NCI-H2107 treated with DMSO at 0.1 percent for 48 hours (cell line): Measurements from ENCODE around the gene CDR2L.

Experiments used
- DNase-seq: peaks from one replicate; lab custom pipeline; 2025; ENCODE audit not compliant: unreplicated experiment; lab: John Stamatoyannopoulos, UW

The CDR2L gene

DNA sequence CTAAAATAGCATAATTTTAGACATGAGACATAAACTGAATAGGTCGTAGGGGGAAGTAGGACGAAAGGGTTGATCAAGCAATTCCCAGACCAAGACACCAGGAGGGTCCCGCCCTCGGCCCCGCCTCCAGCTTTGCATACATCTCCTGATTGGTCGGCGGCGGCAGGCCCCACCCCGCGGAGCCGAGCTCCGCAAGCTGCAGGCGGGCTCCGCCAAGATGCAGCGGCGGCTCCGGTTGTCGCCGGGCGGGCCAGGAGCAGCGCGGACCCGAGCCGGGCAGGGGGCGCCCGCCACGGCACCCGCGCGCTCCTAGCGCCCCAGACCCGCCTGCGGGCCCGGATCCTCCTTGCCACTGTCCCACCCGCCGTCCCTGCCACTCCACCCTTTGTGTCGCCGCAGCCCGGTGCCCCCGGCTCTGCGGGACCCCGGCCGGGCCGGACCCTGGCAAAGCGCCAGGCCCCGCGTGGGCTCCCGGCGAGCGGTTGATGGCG lies at the start of gene CDR2L:
TSS of gene CDR2L (plus strand) at position 215 of the 491 bp plus-strand sequence. CDS start 412 bp downstream, outside the sequence.
- peak; percentile 58 for DNase-seq

DNA sequence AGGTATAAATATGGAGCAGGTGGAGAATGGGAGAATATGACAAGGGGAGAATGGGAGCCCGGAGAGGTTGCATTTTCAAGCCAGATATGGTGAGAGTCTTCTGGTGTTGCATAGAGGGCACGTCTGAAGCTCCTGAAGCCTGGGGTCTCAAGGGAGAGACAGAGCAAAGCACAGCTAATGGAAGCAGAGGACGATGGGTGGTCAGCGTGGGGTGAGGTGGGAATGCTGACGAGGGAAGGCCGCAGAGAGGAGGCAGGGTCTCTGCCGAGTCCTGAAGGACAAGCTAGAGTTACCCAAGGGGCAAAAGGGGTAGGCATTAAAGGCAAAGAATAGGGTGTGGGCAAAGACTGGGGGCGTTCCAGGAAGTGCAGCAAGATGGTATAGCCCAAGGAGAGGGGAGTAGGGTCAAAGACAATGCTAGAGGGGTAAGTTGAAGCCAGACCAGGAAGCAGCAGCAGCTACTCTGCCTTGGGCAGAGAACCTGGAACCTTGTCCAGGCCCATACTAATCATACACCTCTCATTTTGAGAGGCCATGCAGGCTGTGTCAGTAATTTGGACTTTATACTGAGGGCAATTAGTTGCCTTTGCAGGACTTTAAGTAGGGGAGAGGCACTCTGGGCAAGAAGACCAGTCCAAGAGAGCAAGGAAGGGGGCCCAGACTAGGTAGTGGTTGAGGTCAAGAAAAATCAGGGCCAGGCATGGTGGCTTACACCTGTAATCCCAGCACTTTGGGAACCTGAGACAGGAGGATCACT lies 49.1 kb upstream of the CDR2L start:
- DNase-seq = no peak

DNA sequence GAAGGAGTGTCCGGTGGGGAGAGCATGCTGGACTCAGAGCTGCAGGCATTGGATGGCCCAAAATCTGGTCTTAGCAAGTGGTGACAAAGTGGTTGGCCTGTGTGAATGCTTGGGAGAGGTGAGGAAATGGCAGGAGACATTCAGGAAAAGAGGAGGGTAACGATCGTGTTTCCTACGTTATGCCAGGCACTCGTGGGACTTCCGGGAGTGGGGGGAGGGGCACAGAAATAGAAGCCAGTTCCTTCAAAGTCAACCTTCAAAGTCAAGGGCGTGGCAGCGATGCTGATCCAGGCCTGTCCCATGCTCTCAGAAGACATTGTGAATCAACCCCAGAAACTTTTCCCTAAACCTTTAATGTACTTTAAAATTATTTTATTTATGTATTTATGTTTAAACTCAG lies 47.9 kb upstream of the CDR2L start:
- no peak for DNase-seq

DNA sequence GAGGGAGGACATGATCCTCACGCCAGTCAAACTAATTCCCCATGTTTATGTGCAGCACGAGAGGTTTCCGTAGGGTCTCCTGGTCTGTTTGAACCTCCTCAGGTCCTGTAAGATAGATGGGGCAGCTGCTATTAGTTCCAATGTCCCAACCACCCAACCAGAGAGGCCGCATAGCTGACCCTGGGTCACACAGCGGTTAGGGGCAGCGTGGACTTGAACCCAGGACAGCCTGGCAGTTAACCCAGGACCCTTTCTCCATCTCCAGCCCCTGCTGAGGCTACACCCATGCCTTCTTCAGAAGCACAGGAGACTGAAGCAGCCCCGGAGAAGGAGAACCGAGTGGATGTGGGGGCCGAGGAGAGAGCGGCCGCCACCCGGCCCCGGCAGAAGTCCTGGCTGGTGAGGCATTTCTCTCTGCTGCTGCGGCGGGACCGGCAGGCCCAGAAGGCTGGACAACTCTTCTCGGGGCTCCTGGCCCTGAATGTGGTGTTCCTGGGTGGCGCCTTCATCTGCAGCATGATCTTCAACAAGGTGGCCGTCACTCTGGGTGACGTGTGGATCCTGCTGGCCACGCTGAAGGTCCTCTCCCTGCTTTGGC lies 46.2 kb upstream of the CDR2L start:
- DNase-seq = no peak

DNA sequence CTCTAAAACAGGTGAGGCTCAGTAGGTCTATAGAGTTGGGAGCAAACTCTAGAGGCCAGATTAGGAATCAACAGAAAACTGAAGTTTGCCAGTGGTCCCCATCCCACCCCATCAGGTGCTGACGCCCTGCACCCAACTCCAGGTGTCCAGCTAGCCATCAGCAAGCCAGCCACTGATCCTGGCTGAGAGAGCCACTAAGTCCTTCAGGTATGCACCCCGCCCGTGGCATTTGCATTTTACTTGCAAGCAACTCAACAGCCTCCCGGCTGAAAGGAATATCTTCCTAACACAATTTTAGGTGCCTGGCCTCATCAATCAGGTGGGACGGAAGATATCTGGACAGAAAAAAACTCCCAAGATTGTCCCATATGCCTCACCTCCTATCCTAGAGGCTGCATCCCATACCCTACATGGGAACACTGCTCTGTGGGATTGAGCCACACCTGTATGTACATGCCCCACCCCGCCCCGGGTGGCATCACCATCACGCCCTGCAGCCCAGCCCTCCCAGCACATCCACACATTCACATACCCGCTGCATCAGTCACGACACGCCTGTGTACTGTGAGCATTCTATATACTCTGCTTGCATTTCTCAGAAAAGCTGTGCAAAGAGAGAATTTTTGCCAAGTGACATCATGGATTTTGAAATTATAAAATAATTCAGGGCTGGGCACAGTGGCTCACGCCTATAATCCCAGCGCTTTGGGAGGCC lies 43.5 kb upstream of the CDR2L start:
- DNase-seq = no peak

DNA sequence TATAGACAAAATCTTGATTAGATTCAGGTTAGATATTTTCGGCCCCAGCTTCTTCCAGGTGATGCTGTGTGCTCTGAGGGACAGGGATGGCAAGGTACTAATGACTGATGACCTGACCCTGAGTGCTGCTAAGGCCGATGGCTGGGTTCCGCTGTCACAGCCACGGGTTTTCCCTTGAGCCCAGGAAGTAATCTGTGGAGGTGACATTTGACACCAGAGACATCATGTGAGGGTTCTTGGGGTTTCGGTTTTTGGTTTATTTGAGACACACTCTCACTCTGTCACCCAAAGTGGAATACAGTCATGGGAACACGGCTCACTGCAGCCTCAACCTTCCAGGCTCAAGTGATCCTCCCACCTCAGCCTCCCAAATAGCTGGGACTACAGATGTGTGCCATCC lies 41.9 kb upstream of the CDR2L start:
- DNase-seq = no peak

DNA sequence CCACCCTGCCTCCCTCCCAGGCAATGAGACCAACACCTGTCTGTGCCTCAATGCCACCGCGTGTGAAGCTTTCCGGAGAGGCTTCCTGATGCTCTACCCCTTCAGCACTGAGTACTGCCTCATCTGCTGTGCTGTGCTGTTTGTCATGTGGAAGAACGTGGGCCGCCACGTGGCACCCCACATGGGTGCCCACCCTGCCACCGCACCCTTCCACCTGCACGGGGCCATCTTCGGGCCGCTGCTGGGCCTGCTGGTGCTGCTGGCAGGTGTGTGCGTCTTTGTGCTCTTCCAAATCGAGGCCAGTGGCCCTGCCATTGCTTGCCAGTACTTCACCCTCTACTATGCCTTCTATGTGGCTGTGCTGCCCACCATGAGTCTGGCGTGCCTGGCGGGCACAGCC lies 40.8 kb upstream of the CDR2L start:
- DNase-seq = no peak

DNA sequence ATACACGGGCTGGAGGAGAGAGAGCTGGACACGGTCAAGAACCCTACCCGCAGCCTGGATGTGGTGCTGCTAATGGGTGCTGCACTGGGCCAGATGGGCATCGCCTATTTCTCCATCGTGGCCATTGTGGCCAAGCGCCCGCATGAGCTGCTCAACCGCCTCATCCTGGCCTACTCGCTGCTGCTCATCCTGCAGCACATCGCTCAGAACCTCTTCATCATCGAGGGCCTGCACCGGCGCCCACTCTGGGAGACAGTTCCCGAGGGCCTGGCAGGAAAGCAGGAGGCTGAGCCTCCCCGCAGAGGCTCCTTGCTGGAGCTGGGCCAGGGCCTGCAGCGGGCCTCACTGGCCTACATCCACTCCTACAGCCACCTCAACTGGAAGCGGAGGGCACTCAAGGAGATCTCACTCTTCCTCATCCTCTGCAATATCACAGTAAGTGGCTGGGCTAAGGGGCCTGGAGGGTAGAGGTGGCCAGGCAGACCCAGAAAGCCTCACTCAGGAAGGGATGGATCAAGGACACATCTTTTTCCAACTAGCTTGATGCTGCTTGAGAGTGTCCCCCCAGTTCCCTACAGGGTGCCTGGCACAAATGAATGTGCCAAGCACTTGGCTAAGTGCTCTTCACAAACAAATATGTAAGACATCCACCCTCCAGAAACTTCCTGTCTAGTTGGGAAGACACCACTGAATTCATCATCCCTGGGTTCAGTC lies 40.2 kb upstream of the CDR2L start:
- DNase-seq = no peak

DNA sequence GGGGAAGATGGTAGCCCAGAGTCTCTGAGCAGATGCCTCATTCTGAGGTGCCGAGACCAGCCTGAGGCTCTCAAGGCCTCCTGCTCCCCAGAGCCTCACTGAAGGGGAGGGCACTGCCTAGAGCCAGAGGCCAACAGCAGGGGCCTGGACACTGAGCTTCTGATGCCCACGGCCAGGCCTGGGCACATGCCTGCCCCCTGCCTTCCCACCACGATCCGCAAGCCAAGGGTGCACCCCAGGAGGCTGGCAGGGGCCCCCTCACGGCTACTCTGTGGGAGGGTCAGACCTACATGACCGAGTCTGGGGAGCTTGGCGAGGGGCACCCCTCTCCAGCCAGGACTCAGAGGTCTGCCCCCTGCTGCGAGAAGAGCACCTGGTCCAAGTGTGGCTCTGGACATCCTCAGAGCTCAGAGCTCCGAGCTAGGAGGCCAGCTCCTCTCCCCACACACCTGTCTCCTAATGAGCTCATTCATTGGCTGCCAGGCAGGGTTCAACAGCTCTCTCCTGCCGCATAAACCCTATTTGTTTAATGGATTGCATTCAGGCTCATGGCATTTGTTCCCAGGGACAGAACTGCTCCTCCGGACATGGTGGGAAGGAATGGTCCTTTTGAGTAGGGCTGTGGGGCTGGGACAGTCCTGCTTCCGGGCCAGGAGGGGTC lies 37.8 kb upstream of the CDR2L start:
- no peak for DNase-seq

DNA sequence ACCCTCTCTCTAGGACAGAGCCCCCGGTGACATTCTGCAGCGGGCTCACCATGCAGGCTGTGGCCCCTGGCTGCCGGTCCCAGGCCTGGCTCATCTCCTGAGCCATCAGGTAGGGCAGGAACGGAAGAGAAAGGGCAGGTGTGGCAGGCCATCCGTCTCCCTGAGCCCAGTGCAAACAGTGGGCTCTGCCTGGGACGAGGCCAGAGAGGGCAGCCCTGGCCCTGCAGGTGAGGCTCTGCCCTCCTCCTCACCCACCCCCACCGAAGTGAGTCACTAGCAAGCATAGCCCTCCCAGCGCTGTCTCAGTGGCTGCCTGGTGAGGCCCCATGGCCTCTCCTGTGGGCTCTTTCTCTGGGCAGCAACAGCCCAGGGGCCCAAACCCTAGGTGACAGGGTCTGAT lies 37.2 kb upstream of the CDR2L start:
- DNase-seq = no peak

DNA sequence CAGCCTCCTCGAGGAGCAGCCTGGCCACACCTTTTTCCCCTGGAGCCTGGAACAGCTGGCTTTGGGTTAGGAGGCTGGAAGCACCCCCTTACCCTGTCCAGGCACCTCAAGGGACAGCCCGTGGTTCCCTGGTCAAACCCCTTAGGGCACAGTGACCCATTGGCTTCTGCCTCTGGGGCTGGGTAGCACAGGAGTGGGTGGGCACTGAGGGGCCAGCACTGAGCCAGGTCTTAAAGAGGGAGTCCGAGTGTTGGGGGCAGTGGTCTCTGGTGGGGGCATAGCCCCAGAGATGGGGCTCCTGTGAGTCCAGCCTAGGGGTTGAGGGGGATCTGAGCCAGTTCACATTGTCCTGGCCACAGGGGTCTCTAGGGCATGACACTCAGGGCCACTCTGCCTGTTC lies 36.4 kb upstream of the CDR2L start:
- DNase-seq = no peak

DNA sequence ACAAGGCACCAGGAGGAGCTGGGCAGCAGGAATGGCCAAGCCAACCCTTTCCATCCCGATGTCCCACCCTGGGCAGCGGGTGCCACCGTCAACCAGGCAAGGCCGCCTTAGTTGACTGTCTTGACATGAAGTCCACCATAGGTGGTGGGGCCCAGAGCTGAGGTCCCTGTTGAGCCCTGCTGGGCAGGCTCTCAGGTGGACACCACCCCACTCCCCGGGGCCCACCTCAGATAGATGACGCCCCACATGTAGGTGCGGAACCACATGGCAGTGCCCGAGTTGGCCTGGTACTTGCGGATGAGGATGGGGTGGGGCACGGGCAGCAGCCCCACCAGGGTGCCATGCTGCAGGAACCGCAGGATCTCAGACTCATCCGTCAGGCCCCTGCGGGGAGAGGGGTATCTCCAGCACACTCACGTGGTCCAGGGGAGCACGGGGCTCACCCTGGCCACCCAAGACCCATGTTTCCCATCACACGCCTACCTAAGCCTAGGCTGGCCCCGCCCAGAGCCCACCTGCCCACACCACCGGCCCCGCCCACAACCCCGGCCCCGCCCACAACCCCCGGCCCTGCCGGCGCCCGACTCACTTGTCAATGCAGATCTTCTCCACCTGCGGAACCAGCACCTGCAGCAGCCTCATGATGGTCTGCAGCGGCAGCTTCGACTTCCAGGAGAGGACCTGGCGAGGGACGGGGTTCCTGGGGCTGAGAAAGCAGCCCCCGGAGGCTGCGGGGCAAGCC lies 35.6 kb upstream of the CDR2L start:
- DNase-seq = no peak

DNA sequence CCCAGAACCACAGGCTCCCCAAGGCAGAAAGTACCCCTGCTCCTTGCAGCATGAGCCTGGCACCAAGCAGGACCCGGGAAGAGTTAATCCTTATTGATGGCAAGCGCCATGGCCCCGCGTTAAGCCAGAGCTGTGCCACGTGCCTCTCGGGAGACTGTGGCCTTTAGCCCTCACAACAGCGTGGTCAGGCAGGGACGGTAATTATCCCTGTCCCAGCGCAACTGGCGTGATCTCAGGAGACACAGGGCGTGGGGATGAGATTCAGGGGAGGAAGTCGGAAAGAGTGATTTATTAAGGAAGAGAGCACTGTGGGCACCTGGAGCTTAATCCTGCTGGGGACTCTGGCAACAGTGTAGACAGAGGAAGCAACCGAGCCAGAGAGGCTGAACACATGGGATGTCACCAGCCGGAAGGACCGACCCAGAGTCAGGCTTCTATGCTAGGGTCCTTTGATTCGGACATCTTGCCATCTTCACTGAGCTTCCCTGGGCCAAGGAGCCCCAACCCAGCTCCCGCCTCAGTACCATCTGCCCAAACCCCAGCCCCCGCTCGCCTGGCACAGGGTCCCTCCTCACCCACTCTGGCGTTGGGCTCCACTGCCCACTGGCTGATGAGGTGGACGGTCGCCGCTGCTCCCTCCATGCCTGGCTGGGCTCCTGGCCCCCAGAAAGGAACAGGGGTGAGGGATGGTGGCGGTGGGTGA lies 34.9 kb upstream of the CDR2L start:
- no peak for DNase-seq

DNA sequence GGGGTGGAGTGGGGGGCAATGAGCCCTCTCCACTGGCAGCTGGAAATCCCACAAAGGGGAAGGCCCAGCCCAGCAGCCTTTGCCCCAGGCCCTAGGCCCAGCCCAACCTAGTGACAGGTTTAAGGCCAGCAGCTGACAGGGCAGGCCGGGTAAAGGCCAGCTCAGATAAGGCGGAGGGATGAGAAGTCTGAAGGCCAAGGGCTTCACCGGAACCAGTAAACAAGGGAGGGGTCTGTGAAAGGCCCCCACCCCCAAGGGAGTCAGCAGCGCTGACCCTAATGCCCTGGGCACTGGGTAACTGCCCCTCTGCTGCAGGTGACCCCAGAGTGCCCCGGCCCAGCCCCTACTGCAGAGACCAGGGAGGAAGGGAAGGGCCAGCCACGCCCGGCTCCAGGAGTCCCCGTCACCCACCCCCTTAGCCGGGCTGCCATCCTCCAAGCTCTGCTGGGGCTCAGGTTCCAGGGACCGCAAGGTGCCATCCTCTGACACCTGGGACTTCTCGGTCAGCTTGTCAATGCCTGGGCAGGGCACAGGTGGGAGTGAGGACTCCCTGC lies 34.2 kb upstream of the CDR2L start:
- DNase-seq = no peak

DNA sequence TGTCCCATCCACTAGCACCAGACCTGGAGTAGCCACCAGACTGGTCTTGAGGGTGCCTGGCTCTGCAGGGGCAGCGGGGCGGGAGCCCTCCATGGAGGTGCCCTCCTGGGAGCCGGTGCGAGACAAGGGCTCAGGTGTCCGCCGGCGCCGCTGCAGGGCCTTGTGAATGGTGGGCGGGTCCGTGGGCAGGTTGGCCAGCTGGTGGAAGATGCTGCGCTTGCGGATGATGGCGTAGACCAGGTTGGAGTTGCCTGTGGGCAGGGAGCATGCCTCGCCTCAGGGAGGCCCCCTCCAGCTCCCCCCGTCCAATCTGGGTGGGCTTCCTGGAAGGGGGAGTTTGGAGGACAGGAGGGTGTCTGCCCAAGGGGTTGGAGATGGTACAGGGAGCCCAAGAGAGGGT lies 33.3 kb upstream of the CDR2L start:
- DNase-seq = no peak

DNA sequence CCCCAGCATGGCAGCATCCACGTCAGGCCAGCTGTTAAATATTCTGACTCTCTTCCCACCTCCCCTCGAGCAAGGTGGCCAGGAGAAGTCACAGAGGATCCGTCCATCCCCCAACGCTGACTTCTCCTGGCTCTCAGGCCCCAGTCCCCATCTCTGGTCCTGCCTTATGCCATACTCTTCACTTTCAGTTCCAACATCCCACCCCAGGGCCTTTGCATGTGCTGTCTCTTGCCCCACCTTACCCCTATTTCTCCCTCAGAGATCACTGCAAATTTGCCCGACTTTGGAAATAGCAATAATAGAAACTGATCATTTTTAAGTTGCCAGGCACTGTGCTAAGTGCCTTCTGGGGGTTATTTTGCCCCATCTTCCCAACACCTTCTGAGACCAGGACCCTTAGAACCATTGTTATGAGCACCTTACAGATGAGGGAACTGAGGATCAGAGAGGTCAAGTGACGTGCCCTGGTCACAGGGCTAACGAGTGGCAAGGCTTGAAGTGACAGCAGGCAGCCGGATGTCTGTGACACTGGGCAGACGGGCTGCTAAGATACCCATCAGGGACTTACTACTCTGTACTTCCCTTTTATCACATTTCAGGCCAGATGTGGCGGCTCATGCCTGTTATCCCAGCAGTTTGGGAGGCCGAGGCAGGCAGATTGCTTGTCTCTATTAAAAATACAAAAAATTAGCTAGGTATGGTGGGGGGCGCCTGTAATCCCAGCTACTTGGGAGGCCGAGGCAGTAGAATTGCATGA lies 32.6 kb upstream of the CDR2L start:
- no peak for DNase-seq

DNA sequence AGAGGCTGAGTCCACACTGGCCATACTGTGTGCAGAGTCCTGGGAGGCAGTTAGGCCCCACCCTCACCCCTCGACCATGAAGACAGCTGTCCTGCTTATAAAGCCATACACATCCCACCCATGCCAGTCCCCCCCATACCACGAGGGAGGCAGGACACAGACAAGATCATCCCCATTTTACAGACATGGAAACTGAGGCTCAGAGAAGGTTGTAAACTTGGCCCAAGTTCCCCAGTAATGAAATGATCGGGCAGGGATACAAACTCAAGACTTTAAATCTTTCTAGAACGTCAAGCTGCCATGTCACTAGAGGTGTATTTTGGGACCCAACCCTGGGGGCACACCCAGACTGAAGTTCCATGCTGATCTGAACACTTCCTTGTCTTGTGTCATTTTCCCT lies 31.3 kb upstream of the CDR2L start:
- no peak for DNase-seq

DNA sequence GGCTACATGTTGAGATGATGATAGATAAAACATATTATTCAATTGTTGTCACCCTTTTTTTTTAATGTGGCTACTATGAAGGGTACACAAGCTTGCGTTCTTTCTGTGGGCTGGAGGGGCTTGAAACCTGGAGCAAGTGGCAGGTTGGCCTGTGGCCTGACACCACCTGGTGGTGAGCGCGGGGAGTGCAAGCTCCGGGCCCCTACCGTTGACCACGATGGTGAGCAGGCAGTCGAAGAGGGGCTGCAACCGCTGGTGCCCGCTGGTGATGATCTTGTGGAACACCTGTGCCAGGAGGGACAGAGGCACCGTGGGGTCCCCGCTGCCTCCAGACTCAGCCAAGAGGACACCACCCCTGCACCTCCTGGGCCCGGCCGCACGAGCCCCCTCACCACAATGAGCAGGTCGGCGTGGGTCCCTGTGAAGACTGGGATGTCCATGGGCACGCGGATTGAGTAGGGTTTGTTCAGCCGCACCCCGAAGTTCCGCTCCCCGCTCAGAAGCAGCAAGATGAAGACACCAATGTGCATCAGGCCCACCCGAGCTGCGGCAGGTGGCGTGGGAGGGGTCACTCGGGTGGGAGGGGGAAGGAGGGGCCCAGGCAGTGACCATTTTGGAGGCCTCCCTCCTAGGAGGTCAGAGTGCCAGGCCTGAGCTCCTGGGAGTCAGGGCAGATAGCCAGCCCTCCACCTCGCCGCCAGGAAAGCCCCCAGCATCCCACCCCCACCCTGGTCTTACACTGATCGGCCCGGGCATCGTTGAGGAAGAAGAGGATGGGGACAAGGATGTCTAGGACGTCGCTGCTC lies 29.3 kb upstream of the CDR2L start:
- DNase-seq = no peak
